Nephron (organoid): ENCODE results near the gene UBE2QL1.

Source experiments
- H3K27ac Mint-ChIP-seq, 3 experiments: 2 replicates each; pipeline ENCODE4 v1.8.0; 2020; ENCODE audit warnings: mixed read lengths in 3 of 3, mild to moderate bottlenecking in 2 of 3, moderate library complexity in 1 of 3
- H3K27me3 Mint-ChIP-seq: 2 replicates; pipeline ENCODE4 v1.8.0; 2021; ENCODE audit warnings: low read depth, mild to moderate bottlenecking, moderate library complexity, mixed read lengths
- H3K36me3 Mint-ChIP-seq: 2 replicates; pipeline ENCODE4 v1.8.0; 2020; ENCODE audit warnings: low read depth, mixed read lengths
- H3K4me1 Mint-ChIP-seq: 2 replicates; pipeline ENCODE4 v1.8.0; 2020; ENCODE audit warnings: mixed read lengths
- H3K4me3 Mint-ChIP-seq, 3 experiments: 2 replicates each; pipeline ENCODE4 v1.8.0; 2020; ENCODE audit warnings: mild to moderate bottlenecking in 3 of 3, mixed read lengths in 3 of 3, moderate library complexity in 2 of 3
- H3K9me3 Mint-ChIP-seq: 2 replicates; pipeline ENCODE4 v1.8.0; 2020; ENCODE audit warnings: mixed read lengths
- TF ChIP-seq, protein P1 (sequence below), 3 experiments: fragments of 200-600 bp; sonication (generic); IDR thresholded peaks; one replicate each; pipeline ENCODE4 v1.5.0; 2021; ENCODE audit warnings: antibody characterized with exemption in 3 of 3; ENCODE audit not compliant: unreplicated experiment in 3 of 3

Gene UBE2QL1

DNA sequence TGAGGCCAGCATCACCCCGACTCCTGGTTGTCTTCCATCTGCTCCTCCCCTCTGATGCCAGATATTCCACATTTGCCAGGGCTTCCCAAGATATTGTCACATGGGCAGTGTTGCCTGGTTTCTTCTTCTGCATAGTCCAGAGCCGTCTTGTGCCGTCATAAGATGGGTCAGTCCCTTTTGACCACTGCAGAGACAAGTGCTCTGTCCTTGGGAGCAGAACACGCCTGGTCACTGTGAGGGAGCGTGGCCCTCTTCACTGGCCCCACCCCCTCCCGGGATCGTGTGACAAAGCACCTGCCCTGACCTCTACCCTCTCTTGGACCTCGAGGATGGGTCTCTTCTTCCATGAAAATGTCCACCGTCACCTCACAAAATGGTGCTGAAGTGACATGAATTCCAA is 41.6 kb downstream of the UBE2QL1 start:
- Mint-ChIP-seq H3K27ac (no peak overlapping the region), H3K27me3 (peaks cover 46% of the 10 kb centered on the region), H3K4me3 (no peak overlapping the region), H3K36me3 (no peaks in the 10 kb centered on the region), H3K9me3 (no peaks in the 10 kb centered on the region), H3K4me1 (peaks cover 9% of the 10 kb centered on the region)
- TF ChIP-seq, protein P1, sequence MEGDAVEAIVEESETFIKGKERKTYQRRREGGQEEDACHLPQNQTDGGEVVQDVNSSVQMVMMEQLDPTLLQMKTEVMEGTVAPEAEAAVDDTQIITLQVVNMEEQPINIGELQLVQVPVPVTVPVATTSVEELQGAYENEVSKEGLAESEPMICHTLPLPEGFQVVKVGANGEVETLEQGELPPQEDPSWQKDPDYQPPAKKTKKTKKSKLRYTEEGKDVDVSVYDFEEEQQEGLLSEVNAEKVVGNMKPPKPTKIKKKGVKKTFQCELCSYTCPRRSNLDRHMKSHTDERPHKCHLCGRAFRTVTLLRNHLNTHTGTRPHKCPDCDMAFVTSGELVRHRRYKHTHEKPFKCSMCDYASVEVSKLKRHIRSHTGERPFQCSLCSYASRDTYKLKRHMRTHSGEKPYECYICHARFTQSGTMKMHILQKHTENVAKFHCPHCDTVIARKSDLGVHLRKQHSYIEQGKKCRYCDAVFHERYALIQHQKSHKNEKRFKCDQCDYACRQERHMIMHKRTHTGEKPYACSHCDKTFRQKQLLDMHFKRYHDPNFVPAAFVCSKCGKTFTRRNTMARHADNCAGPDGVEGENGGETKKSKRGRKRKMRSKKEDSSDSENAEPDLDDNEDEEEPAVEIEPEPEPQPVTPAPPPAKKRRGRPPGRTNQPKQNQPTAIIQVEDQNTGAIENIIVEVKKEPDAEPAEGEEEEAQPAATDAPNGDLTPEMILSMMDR (IDR thresholded peaks at IDR 0.05; ENCODE audit: unreplicated experiment in 3 of 3) = no peak

DNA sequence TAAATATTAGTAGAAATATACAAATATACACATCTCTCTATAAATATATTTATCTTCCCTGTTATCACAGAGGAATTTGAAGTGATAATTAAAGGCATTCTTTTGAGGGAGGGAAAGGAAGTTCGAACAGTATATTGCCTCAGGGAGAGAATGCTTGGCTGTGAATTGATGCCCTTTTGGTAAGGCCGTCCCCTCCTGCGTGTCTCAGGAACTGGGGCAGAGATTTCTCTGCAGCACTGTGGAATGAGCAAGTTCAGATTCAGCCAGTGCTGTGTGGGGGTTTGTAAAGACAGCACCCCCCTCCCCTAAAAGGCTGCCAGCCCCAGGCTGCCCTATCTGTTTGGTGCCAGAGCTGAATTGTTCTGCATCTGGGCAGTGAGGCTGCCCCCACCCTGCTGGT is 42.0 kb downstream of the UBE2QL1 start:
- H3K27ac Mint-ChIP-seq = no peak overlapping the region
- TF ChIP-seq, protein P1 (IDR thresholded peaks at IDR 0.05; ENCODE audit: unreplicated experiment in 3 of 3) = no peak
- H3K9me3 Mint-ChIP-seq = no peaks in the 10 kb centered on the region
- H3K4me1 Mint-ChIP-seq = peaks cover 9% of the 10 kb centered on the region
- peaks cover 46% of the 10 kb centered on the region for H3K27me3 Mint-ChIP-seq
- no peak overlapping the region for H3K4me3 Mint-ChIP-seq
- no peaks in the 10 kb centered on the region for H3K36me3 Mint-ChIP-seq

DNA sequence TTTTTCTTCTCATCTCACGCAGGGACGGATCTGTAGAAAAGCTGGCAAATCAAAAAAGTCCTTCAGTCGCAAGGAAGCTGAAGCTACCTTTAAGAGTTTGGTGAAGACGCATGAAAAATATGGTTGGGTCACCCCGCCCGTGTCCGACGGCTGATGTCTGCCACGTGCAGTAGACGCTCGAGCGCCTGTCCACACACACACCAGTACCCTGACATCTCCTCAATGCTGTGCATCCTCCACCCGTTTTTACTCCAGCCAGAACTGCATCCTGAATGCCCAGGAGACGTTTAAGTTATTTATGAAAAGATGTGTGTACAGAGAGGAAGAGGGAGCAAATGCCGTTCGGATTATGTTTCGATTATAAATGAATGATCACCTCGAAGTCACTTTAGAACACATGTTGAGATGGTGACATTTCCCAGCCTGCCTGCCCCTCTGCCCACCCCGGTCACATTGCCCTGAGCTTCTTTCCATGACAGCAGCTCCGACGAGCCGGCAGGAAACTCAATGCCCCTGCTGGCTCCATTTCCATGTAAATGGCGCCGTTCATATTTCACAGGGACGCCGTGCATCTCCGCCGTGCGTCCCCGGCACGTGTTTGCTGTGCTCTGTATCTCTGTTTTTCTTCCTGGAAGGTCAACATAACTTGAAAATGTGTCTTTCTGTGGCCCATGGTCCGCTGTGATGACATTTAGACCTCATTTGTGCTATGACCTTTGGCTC is 42.7 kb downstream of the UBE2QL1 start:
- H3K4me3 Mint-ChIP-seq = no peak overlapping the region
- no peaks in the 10 kb centered on the region for H3K9me3 Mint-ChIP-seq
- no peaks in the 10 kb centered on the region for H3K36me3 Mint-ChIP-seq
- no peak overlapping the region for H3K27ac Mint-ChIP-seq
- peaks cover 9% of the 10 kb centered on the region for H3K4me1 Mint-ChIP-seq
- H3K27me3 Mint-ChIP-seq = peaks cover 41% of the 10 kb centered on the region
- TF ChIP-seq, protein P1 (IDR thresholded peaks at IDR 0.05; ENCODE audit: unreplicated experiment in 3 of 3) = no peak

DNA sequence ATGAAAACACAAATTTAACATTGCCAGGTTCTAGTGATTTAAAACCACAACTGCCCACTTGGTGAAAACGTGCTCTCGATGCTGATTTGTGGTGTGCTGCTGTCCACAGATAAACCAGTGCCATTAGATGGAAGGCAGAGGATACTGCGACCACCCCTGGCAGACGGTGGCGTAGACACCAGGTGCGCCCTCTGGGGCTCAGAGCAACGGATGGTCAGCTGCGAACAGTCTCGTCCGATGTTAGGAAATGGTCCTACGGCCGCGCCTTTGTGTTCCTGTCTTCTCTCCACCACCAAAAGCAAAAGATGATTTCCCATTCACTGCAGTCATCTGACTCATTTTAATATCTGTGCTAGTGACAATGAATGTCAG is 43.2 kb downstream of the UBE2QL1 start:
- TF ChIP-seq, protein P1 (IDR thresholded peaks at IDR 0.05; ENCODE audit: unreplicated experiment in 3 of 3) = no peak
- no peaks in the 10 kb centered on the region for H3K9me3 Mint-ChIP-seq
- H3K4me1 Mint-ChIP-seq = peaks cover 9% of the 10 kb centered on the region
- no peaks in the 10 kb centered on the region for H3K36me3 Mint-ChIP-seq
- H3K27ac Mint-ChIP-seq = no peak overlapping the region
- H3K4me3 Mint-ChIP-seq = no peak overlapping the region
- H3K27me3 Mint-ChIP-seq = peaks cover 37% of the 10 kb centered on the region

DNA sequence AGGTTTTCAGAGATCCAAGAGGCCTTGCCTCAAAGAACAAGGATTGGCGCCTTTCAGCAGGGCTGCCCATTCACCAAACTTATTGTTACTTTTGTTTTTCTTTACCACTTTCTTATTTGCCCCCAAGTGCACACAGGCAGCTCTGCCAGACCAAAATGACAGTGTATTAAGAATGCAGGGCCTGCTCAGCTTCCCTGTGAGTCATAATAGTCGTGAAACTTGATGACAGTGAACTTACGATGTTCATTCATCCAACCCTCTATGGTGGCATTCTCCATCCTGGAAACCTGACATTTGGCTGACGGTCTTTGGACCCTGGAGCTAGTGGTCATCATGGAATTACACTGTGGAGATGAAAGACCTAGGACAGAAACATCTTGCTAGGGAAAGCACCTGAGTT is 44.3 kb downstream of the UBE2QL1 start:
- no peak overlapping the region for H3K27ac Mint-ChIP-seq
- H3K4me3 Mint-ChIP-seq = no peak overlapping the region
- H3K36me3 Mint-ChIP-seq = no peaks in the 10 kb centered on the region
- TF ChIP-seq, protein P1 (IDR thresholded peaks at IDR 0.05; ENCODE audit: unreplicated experiment in 3 of 3) = no peak
- peaks cover 9% of the 10 kb centered on the region for H3K4me1 Mint-ChIP-seq
- H3K9me3 Mint-ChIP-seq = no peaks in the 10 kb centered on the region
- H3K27me3 Mint-ChIP-seq = peaks cover 27% of the 10 kb centered on the region
